Osteocyte (in vitro differentiated cells): ENCODE data around the gene FBN1. TPM values are rescaled to one million over a fixed set of nuclear protein-coding genes. Genes with fewer than 3 reads are reported as not detected.

Experiments used
- DNase-seq: peaks from one replicate; pipeline ENCODE4 v3.0.0; 2021; ENCODE audit warnings: mixed read lengths; ENCODE audit not compliant: unreplicated experiment; ENCODE audit errors: extremely low spot score
- H3K27ac Mint-ChIP-seq: one replicate; pipeline ENCODE4 v1.8.0; 2021; ENCODE audit warnings: mild to moderate bottlenecking, mixed read lengths; ENCODE audit not compliant: unreplicated experiment
- H3K27me3 Mint-ChIP-seq: one replicate; pipeline ENCODE4 v1.8.0; 2021; ENCODE audit warnings: mixed read lengths; ENCODE audit not compliant: unreplicated experiment
- H3K36me3 Mint-ChIP-seq: one replicate; pipeline ENCODE4 v1.8.0; 2021; ENCODE audit warnings: mixed read lengths; ENCODE audit not compliant: unreplicated experiment
- H3K4me1 Mint-ChIP-seq: one replicate; pipeline ENCODE4 v1.8.0; 2021; ENCODE audit warnings: mixed read lengths; ENCODE audit not compliant: unreplicated experiment
- H3K4me3 Mint-ChIP-seq: one replicate; pipeline ENCODE4 v1.8.0; 2021; ENCODE audit warnings: mild to moderate bottlenecking, moderate library complexity, mixed read lengths; ENCODE audit not compliant: unreplicated experiment
- H3K9me3 Mint-ChIP-seq: one replicate; pipeline ENCODE4 v1.8.0; 2021; ENCODE audit warnings: mixed read lengths; ENCODE audit not compliant: unreplicated experiment
- CTCF ChIP-seq: fragments of 200-600 bp; sonication (generic); IDR thresholded peaks from 2 replicates; pipeline ENCODE4 v1.5.0; 2021; ENCODE audit warnings: antibody characterized with exemption, mild to moderate bottlenecking, moderate library complexity
- total RNA-seq: library from RNA; stranded (reverse); gene quantifications from 2 replicates; pipeline ENCODE4 v1.2.1, GENCODE V29; 2021

FBN1 gene
- total RNA-seq, 1 donor from 2014 or later: 1,012 TPM

- Mint-ChIP-seq H3K9me3 (no peaks in the 10 kb centered on the region), H3K4me1 (peaks cover 24% of the 10 kb centered on the region), H3K27me3 (no peaks in the 10 kb centered on the region), H3K27ac (peak overlapping the region; percentile 23), H3K4me3 (no peak overlapping the region), H3K36me3 (peaks cover 85% of the 10 kb centered on the region)
- TF ChIP-seq CTCF: no peak
- no peak for DNase-seq
These were observed 123.4 kb downstream of the FBN1 start for GRCh38 chr15:48522123-48522522.

- DNase-seq: no peak
- peaks cover 28% of the 10 kb centered on the region for H3K4me1 Mint-ChIP-seq
- H3K27ac Mint-ChIP-seq: peak overlapping the region; percentile 61
- H3K9me3 Mint-ChIP-seq: no peaks in the 10 kb centered on the region
- no peak overlapping the region for H3K4me3 Mint-ChIP-seq
- no peak for TF ChIP-seq CTCF
- no peaks in the 10 kb centered on the region for H3K27me3 Mint-ChIP-seq
- H3K36me3 Mint-ChIP-seq: peaks cover 84% of the 10 kb centered on the region
These were observed 124.9 kb downstream of the FBN1 start for GRCh38 chr15:48520376-48521155.

- H3K4me1 Mint-ChIP-seq: peaks cover 46% of the 10 kb centered on the region
- DNase-seq: no peak
- H3K4me3 Mint-ChIP-seq: no peak overlapping the region
- H3K9me3 Mint-ChIP-seq: no peaks in the 10 kb centered on the region
- peaks cover 90% of the 10 kb centered on the region for H3K36me3 Mint-ChIP-seq
- TF ChIP-seq CTCF: no peak
- H3K27ac Mint-ChIP-seq: peak overlapping the region; percentile 45
- no peaks in the 10 kb centered on the region for H3K27me3 Mint-ChIP-seq
These were observed 129.4 kb downstream of the FBN1 start for GRCh38 chr15:48516121-48516520.

GRCh38 chr15:48515500-48515899 is 130.0 kb downstream of the FBN1 start:
- no peaks in the 10 kb centered on the region for H3K9me3 Mint-ChIP-seq
- H3K27ac Mint-ChIP-seq: peak overlapping the region; percentile 69
- no peak overlapping the region for H3K4me3 Mint-ChIP-seq
- H3K27me3 Mint-ChIP-seq: no peaks in the 10 kb centered on the region
- DNase-seq: no peak
- peaks cover 46% of the 10 kb centered on the region for H3K4me1 Mint-ChIP-seq
- peaks cover 90% of the 10 kb centered on the region for H3K36me3 Mint-ChIP-seq
- TF ChIP-seq CTCF: no peak

- peaks cover 89% of the 10 kb centered on the region for H3K36me3 Mint-ChIP-seq
- H3K4me3 Mint-ChIP-seq: no peak overlapping the region
- H3K4me1 Mint-ChIP-seq: peaks cover 41% of the 10 kb centered on the region
- TF ChIP-seq CTCF: no peak
- DNase-seq: no peak
- peak overlapping the region; percentile 73 for H3K27ac Mint-ChIP-seq
- H3K27me3 Mint-ChIP-seq: no peaks in the 10 kb centered on the region
- H3K9me3 Mint-ChIP-seq: no peaks in the 10 kb centered on the region
These were observed 131.2 kb downstream of the FBN1 start for GRCh38 chr15:48514103-48514816.
